Lung (tissue), 12 donors: ENCODE results near the gene CD27. TPM values are rescaled to one million over a fixed set of nuclear protein-coding genes. Genes with fewer than 3 reads are reported as not detected.

Experiments
- ATAC-seq: fragments of 200-7000 bp; cut with Tn5 transposase; one replicate; pipeline ENCODE4 v1.9.1; 2020; ENCODE audit warnings: moderate number of reproducible peaks; ENCODE audit not compliant: insufficient read depth, low FRiP score
- DNase-seq, 3 donors: peaks; one replicate each; pipeline ENCODE4 v3.0.0-alpha.2; 2013 to 2017
- H3K27ac ChIP-seq, 2 donors: one replicate each; pipeline ENCODE4 v1.5.1; 2013; ENCODE audit warnings: mild to moderate bottlenecking in 2 of 2, moderate library complexity in 2 of 2, control low read depth in 1 of 2, inconsistent platforms in 1 of 2, low read depth in 1 of 2, low read length in 1 of 2
- H3K27me3 ChIP-seq, 3 donors: one replicate each; pipeline ENCODE4 v1.5.1; 2013; ENCODE audit warnings: low read length in 2 of 3; ENCODE audit not compliant: control insufficient read depth in 3 of 3, insufficient read depth in 3 of 3
- H3K36me3 ChIP-seq, 4 donors: one replicate each; pipeline ENCODE4 v1.5.1; 2013; ENCODE audit warnings: low read length in 4 of 4, mild to moderate bottlenecking in 1 of 4, moderate library complexity in 1 of 4; ENCODE audit not compliant: control insufficient read depth in 4 of 4, insufficient read depth in 4 of 4
- H3K4me1 ChIP-seq, 5 donors: one replicate each; pipeline ENCODE4 v1.5.1; 2013; ENCODE audit warnings: low read length in 5 of 5, mild to moderate bottlenecking in 2 of 5, moderate library complexity in 1 of 5; ENCODE audit not compliant: control insufficient read depth in 5 of 5, insufficient read depth in 5 of 5
- H3K4me3 ChIP-seq: one replicate; pipeline ENCODE4 v1.5.1; 2013; ENCODE audit warnings: mild to moderate bottlenecking, control low read depth, moderate library complexity
- H3K9ac ChIP-seq, 2 donors: one replicate each; pipeline ENCODE4 v1.5.1; 2013; ENCODE audit warnings: low read length in 2 of 2, control low read depth in 1 of 2; ENCODE audit not compliant: insufficient read depth in 1 of 2
- H3K9me3 ChIP-seq, 4 donors: one replicate each; pipeline ENCODE4 v1.5.1; 2013; ENCODE audit warnings: low read length in 3 of 4, mild to moderate bottlenecking in 1 of 4, moderate library complexity in 1 of 4; ENCODE audit not compliant: control insufficient read depth in 4 of 4, insufficient read depth in 3 of 4
- CTCF ChIP-seq: IDR thresholded peaks from 2 replicates; pipeline ENCODE4 v1.5.1; 2012; ENCODE audit warnings: mild to moderate bottlenecking; ENCODE audit errors: control extremely low read depth, extremely low read depth
- WGBS, 2 donors: extraction: QIAGEN DNeasy Blood & Tissue Kit; methylation state at CpG; one replicate each; pipeline ENCODE4 v1.1.7; 2013; 5-methylcytosine and 5-hydroxymethylcytosine counted together
- polyA plus RNA-seq, 2 donors: library from polyadenylated mRNA; stranded (reverse); fragments of 200-250 nt; gene quantifications; one replicate each; pipeline ENCODE4 v1.2.1, GENCODE V29; 2013
- total RNA-seq, 2 donors: library from RNA; depleted of rRNA in 1 of 2; stranded (reverse); fragments of >200 nt in 1 of 2; gene quantifications; one replicate each; pipeline ENCODE4 v1.2.1, GENCODE V29; 2014 to 2021
- donor health status: control.
- donor health status: control.
- donor health status: Bipolar disorder and iron deficiency.
- donor health status: healthy.
- donor health status: DM: yes; HTN: yes; CAD: no.

The CD27 gene
- total and polyA plus RNA-seq, 4 donors: 1.5 to 3.1 (median 1.9) TPM

DNA sequence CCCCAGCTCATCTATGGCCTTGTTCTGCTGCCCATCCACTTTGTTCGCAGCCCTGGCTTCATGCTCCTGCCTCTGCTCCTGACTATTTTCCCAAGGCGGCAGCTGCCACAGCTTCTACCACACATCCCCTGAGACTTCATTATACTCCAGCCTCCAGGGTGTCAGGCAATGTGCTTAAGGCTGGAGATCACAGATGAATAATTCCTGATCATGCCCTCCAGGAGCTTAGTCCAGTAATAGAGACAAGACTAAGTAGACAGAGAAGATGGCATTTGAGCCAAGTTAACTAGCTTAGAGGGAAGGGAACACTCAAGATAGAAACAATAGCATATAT, 14.2 kb downstream of the CD27 start:
- Histone ChIP-seq H3K4me3 (no peak overlapping the region), H3K9ac (no peak overlapping the region), H3K36me3 (peaks cover 4 to 49% (median 23%) of the 10 kb centered on the region in 4 donors), H3K27me3 (no peaks in the 10 kb centered on the region), H3K27ac (no peak overlapping the region), H3K9me3 (no peaks in the 10 kb centered on the region), H3K4me1 (peaks cover 0 to 3% (median 0%) of the 10 kb centered on the region in 5 donors)
- DNase-seq: no peak
- no peak for ATAC-seq
- 95 to 100% methylated on average over 2 of the region's 2 CpGs for WGBS, 2 donors
- no peak for TF ChIP-seq CTCF

DNA sequence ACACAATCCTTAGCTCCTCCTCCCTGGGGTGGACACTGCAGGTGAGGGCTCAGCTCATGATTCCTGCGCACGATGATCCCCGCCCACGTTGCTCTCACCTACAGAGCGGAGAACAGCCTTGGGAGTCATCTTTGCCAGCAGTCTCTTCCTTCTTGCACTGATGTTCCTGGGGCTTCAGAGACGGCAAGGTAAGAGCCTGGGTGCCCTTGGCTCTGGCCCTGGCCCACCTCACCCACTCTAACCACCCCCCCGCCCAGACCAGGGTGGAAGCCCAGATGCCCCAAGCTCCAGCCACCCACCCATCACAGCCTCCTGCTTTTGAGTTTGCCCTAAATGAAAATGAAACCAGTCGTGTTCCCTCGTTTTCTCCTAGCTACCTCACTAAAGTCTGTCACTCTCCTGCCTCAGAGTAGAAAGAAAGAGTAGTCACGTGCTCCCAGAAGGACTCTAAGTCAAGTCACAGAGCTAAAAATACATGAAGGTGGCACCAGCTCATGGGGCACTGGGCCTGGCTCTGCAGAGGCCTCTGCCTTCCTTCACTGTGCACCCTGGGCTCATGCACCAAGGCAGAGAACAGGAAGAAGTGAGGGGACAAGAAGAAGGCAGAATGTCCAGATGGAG, 16.1 kb downstream of the CD27 start:
- no peak overlapping the region for H3K4me3 ChIP-seq
- H3K4me1 ChIP-seq: peaks cover 0 to 5% (median 0%) of the 10 kb centered on the region in 5 donors
- H3K27ac ChIP-seq: peak overlapping the region; percentile 55 to 84
- H3K36me3 ChIP-seq: peaks cover 4 to 53% (median 37%) of the 10 kb centered on the region in 4 donors
- WGBS, 2 donors: 71 to 74% methylated on average over 10 of the region's 10 CpGs
- DNase-seq (no peak), ATAC-seq (no peak)
- TF ChIP-seq CTCF: no peak
- H3K9me3 ChIP-seq: no peaks in the 10 kb centered on the region
- no peaks in the 10 kb centered on the region for H3K27me3 ChIP-seq
- no peak overlapping the region for H3K9ac ChIP-seq

DNA sequence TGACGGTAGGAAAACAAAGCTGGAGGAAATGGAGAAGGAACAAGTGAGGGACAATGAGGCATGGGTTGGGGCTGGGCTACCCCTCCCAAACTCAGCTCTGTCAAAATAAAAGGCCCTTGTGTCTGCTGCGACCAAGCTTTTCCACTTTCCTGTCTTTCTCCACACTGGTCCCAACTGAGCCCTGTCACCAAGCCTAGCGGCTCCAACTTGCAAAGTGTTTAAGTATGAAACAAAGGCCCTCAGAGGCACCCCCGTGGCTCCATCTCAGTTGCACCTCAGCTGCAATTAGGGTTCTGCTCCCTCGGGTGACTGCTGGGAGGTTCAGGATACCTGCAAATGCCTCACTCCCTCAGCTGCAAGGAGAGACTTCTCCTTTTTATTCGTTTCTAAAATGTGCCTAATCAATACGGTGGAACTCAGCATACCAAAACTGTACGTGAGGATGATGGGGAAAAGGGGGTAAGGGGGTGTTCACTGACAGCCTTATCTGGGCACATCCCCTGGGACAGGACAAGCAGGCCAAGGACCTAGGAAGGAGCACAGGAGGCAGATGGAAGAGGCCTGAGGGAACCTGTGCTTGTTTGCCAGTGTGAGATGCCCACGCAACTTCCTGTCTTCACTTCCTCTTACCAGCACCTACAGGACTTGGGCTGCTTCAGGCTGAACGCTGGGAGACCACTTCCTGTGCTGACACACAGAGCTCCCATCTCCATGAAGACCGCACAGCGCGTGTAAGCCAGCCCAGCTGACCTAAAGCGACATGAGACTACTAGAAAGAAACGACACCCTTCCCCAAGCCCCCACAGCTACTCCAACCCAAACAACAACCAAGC, 16.9 kb downstream of the CD27 start:
- TF ChIP-seq CTCF: no peak
- H3K9me3 ChIP-seq: no peaks in the 10 kb centered on the region
- H3K27ac ChIP-seq: peak overlapping the region; percentile 14 to 84
- 24 to 56% methylated on average over 15 of the region's 15 CpGs for WGBS, 2 donors
- ATAC-seq (peak; percentile 30), DNase-seq (peak; percentile 25 to 50 (median 31))
- H3K27me3 ChIP-seq: no peaks in the 10 kb centered on the region
- H3K4me3 ChIP-seq: no peak overlapping the region
- peaks cover 0 to 5% (median 0%) of the 10 kb centered on the region in 5 donors for H3K4me1 ChIP-seq
- H3K36me3 ChIP-seq: peaks cover 4 to 58% (median 38%) of the 10 kb centered on the region in 4 donors
- no peak overlapping the region for H3K9ac ChIP-seq
